GM21526 (cell line): ENCODE results near the gene RAPGEF2.
"Not testable (repeated sequence)": the region's sequence is repeated elsewhere in the genome, so short reads cannot be mapped to it uniquely, and the experiment has no call there.

Source experiments
- ATAC-seq: cut with Tn5 transposase; IDR thresholded peaks from one replicate; pipeline ENCODE4 v1.9.1; 2021; ENCODE audit warnings: moderate library complexity; ENCODE audit not compliant: unreplicated experiment, low FRiP score

RAPGEF2 gene

DNA sequence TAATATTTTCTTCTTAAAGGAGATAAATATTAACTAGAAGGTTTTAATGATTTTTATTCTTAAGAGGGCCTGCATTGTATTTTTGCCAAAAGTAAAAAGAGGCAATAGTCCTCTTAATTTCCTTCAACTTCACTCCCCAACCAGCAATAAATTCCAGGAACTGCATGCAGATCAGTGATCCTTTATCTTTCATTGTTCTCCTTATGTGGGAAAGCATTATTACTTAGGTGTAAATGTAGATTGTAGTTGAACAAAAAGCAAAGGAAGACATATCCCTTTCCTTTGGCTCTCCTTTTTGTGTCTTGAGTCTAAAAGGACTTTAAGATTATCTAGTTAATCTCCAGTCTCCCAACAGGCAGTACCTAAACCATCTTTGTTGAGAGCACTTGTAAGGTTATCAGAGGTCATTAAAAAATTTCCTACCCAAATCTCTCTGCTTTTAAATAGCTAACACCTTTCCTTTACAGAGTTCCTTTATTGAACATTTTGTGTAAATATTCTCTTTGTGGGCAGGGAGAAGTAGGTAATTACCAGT lies 55.3 kb downstream of the RAPGEF2 start:
- no peak for ATAC-seq

DNA sequence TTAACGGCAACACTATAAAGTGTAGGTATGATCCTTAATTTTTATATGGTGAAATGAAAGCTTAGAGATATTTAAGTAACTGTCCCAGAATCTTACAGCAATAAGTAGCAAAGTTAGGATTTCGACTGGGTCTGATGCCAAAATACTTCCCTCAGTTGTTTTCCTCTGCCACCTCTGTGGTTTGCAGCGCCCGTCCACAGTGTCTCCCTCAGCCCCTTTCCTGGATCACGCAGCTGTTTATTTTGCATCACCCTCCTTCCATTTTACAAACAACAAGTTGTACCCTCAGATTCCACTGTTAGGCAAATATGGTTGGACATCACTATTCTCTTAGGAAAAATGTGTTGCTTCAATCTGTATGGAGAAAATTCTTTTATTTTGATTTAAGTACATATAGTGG lies 56.1 kb downstream of the RAPGEF2 start:
- no peak for ATAC-seq

DNA sequence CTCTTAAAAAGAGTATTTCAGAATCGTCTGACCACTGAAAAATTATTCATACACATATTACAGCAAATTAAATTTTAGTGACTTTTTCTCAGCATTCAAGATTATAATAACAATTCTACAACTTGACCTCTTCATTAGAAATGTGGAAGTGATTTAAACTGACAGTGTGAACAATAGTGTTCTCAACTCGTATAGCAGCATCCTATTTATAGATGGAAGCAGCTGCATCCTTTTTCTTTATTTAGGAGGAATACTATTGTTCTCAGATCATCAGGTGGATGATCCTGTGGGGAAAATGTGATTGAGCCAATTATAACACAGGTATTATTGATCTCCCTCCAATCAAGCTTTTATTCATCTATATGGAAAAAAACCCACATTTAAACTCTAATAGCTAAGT lies 56.7 kb downstream of the RAPGEF2 start:
- no peak for ATAC-seq

DNA sequence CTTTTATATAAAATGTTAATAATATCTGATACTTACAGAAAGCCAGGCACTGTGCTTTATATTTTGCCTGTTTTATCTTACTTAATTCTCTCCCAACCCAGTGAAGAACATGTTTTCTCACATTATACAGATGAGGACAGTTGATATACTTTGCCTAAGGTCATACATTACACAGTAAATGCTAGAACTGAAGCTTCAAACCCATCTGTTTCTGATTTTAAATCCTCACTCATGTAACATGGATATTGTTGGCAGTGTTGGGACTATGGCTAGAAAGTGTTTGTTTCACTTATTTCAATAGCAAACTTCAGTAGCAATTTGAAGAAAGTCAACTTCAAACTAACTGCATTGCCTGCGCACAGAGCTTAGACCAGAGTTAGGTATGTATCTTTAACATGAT lies 57.4 kb downstream of the RAPGEF2 start:
- no peak for ATAC-seq

DNA sequence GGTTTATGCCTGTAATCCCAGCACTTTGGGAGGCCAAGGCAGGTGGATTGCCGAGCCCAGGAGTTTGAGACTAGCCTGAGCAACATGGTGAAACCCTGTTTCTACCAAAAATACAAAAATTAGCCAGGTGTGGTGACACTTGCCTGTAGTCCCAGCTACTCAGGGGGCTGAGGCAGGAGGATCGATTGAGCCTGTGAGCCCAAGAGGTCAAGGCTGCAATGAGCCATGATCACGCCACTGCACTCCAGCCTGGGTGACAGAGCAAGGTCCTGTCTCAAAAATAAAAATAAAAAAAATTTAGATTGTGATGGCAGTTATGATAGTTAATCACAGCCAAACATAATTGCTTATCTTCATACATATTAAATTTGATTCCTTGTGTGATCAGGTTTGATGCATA lies 58.6 kb downstream of the RAPGEF2 start:
- ATAC-seq, result not testable (repeated sequence)

DNA sequence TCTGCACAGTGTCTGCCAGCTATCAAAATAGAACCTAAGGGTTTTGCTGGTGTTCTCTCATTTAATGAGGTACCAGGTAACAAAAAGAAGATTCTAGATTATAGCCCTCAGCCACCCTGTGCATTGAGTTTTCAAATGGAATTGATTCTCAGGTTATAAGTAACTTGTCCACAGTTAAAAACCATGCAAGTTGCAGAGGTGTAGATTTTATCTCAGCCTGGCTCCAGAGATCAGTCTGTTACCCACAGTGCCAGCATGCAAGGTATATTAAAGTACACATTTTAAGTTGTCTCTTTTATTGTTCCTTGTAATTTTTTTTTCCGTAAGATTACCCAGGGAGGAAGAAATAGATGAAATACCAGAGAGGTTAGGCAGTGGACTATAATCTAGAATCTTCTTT lies 59.7 kb downstream of the RAPGEF2 start:
- no peak for ATAC-seq

DNA sequence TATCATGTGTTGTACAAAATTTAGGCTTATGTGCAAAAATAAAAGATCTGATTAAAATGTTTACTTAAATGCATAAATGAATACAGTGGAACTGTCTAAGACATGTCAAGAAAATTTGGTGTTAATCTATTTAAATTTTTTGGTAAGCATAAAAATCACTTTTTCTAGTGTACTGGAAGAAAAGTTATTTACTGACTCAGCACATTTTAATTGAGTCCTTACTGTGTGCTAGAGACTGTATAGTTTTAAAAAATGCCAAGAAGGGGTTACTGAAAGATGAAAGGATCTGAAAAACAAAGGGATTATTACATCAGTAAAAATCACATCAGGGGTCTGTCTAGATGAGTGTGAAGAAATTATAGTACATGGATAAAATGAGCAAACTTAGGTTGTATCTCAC lies 60.6 kb downstream of the RAPGEF2 start:
- ATAC-seq, result no peak

DNA sequence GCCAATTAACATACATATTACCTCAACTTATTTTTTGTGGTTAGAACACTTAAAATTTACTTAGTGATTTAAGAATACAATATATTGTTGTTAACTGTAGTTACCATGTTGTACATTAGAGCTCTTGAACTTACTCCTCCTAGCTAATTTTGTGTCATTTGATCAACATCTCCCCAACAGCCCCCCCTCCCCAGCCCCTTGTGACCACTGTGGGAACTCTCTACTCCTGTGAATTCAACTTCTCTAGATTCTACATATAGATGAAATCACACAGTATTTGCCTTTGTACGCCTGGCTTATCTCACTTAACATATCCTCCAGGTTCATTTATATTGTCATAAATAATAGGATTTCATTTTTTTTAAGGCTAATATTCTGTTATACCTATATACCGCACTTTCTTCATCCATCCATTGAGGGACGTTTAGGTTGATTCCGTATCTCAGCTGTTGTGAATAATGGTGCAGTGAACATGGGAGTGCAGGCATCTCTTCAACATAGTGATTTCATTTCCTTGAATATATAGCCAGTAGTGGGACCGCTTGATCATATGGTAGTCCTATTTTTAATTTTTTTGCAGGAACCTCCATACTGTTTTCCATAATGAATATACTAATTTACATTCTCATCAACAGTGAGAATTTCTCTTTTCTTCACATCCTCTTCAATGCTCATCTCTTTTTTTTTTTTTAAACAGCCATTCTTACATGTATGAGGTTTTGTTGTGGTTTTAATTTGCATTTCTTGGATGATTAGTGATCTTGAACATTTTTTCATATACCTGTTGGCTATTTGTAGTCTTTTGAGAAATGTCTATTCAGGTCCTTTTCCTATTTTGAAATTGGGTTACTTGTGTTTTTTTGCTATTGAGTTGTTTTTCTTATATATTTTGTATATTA lies 66.8 kb downstream of the RAPGEF2 start:
- ATAC-seq, result peak; percentile 73

DNA sequence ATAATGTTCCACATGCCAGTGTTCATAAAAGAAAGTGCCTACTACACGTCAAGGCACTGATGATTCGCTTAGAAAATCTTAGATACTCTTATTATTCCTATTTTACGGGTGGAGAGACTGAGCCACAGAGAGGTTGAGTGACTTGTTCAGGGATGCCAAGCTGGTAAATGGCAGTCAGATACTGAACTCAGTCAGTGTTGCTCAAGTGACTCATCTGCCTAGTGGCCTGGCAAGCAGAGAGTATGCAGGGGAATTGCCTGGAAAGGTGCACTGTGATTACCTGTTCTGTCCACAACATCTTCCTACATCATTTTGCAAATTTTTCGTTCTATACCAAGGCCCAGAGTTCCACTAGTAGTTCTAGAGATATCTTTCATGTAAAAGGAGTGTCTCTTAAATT lies 68.4 kb downstream of the RAPGEF2 start:
- no peak for ATAC-seq

DNA sequence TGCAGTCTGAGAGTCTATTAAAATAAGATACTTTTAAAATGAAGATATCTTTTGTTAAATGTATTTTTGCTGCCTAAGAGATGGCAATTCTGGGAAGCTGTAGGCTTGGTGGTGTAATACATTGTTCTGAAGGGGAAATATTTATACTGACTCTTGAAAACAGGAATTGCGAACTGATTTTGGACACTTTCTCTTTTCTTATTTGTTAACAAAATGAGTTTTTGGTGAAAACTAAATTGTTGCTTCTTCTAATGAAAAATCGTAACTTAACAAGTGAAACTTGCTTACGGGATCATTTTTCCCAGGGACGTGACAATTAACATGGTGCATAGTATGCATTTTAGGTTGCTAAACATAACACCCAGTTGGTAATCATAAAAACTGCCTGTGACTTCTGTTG lies 71.0 kb downstream of the RAPGEF2 start:
- ATAC-seq, result no peak

DNA sequence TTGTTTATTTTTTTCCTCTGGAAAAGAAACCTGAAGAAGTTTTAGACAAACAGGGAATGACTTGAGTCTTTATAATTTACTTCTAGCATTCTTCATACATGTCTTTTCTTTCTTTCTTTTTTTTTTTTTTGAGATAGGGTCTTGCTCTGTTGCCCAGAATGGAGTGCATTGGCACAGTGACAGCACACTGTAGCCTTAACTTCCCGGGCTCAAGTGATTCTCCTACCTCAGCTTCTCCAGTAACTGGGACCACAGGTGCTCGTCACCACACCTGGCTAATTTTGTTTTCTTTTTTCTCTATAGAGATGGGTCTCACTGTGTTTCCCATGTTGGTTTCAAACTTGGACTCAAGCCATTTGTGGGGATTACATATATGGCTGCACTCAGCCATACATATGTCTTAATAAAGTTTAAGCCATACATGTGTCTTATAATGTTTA lies 71.8 kb downstream of the RAPGEF2 start:
- no peak for ATAC-seq

DNA sequence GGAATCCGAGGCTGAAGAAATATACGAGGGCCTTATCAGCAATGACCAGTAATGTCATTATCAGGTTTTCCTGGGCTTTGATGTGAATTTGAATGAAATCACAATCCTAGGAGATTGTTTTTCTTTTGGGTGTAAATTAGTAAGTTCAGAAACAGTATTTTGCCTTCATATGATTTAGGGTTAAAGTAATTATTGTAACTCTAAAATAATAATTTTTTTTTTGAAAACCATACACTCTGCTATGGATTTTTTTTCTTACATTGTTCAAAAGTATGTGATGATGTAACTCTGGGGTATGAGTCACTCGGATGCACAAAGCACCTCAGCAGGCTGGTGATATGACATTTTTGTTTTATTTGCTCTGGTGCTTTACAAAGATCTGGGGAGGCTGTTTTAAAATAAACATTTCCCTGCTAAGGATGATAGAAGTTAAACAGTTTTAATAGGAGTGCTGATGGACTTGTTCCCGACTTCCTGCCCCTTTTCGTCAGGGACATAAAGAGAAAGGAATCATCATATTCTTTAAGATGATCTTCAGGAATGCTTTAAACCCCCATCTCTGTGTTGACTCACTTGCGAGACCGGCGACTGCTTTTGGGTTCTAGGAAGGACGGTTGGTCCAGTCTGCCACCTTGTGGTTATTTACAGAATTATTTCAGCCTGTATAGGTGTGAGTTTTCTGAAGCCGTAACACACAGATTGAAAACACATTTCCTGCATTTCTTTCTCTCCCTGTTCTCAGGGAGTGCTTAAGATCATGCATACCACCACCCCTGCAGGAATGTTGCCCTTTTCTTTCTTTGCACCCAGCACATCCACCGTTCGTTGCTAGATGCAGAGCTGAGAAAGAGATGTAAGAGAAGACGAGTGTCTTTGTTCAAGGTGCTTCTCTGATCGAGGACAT lies 72.5 kb downstream of the RAPGEF2 start:
- peak; percentile 68 for ATAC-seq

DNA sequence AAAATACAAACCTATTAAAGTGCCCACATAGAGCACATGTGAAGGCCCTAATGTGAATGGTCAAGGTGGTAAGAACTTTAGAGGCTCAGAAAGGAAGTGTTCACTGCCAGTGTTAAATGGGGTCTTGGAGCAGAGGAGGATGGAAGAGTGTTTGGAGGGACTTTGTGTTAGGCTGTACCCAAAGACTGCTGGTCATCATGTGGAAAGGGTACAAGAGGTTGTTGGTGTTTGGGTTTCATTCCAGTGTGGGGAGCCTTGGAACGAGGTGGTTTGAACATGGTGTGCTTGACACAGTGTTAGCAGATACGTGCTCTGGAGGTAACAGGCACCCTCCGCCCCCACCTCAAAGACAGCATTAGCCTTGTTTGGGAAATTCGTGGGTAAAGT lies 73.1 kb downstream of the RAPGEF2 start:
- ATAC-seq, result no peak

DNA sequence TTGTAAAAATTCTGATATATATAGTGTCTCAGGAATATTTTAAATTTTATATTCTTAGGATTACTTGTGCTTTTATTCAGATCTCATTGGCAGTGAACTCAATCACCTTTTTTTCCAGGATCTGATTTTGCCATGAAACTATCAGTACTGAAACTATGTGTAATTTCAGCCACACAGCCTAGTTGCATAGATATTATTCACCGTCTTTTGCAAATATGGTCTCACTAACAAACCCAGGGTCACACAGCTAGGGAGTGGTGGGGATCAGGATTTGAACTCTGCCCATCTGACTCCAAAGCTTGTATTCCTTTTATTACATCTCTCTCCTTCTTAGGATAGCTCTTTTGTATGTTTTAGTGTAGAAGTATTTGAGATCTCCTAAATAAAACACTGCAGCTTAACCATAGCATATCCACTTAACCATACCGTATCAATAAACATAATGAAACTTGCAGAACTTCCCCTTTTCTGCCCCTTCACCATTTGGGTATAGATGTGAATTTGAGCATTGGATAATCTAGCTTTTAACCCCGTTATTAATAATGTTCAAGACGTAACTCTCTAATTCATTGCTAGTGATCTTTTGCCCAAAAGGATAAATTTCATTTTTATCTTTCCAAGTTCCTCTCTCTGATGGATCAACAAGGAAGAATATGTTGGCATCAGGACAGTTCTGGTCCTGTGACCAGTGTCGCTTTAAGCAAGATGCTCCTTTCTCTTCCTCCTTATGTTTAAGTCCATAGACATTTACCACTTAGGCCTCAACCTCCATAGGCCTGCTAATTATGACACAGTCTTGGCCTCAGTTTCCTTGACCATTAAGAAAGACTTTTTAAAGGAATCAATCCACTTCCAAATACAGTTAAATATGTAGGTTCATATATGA lies 74.6 kb downstream of the RAPGEF2 start:
- ATAC-seq, result no peak

DNA sequence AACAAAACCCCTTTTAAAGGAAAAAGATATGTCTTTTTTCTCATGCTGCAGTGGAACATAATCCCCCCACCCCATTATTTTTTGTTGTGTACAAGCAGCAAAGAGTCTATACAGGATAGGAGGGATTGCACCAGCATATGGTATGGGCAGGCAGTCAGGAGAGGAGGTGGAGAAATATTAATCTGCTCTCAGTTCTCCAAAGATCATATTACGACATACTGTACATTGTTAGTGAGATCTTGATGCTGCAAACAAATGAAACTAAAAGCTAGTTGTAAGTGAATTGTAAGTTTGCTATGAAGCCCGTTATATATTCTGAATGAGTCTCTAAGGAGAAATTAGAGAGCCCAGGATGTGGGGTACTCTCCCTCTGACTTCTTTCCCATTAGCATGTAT lies 75.3 kb downstream of the RAPGEF2 start:
- no peak for ATAC-seq

DNA sequence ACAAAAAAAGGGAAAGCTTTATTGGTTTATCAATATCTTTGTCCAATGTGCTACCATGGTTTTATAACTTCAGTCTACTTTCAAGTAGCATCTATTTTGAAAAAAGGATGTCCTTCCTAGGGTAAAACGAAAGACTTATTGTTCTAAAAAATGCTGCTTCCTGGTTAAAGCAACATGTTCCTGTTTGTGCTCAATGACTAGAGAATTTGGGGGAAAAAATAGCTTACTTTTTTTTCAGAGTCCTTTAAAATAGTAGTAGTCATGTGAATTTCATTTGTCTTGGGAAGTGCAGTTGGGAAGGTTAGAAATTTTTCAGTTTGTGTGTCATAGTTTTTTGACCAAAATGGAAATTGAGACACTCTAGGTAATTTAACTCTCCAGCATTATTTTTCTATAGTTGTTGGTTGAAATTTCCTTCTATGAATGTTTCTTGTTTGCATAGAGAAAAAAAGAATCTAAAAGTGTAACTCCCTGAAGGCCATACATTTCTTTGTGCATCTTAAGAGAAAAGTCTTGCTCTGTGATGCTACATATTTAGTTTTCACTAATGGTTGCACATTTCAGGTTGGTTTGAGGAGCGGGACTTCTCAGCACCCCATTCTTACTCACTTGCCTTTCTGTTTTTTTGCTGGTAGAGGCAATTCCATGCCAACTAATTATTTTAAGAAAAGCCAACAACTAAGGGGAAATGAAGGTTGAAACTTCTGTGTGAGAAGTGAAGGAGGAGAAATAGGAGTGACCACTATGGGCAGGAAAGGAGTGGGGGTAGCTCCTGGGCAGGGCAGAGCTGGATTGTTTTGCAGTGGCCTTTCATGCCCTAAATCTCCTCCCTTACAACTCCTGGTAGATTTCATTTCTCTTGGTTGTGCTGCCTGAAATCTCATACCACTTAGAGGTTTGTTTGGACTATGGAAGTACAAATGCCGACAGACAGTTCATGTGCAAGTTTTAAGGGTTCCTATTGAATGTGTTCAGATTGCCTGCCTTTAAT lies 76.4 kb downstream of the RAPGEF2 start:
- ATAC-seq, result no peak

DNA sequence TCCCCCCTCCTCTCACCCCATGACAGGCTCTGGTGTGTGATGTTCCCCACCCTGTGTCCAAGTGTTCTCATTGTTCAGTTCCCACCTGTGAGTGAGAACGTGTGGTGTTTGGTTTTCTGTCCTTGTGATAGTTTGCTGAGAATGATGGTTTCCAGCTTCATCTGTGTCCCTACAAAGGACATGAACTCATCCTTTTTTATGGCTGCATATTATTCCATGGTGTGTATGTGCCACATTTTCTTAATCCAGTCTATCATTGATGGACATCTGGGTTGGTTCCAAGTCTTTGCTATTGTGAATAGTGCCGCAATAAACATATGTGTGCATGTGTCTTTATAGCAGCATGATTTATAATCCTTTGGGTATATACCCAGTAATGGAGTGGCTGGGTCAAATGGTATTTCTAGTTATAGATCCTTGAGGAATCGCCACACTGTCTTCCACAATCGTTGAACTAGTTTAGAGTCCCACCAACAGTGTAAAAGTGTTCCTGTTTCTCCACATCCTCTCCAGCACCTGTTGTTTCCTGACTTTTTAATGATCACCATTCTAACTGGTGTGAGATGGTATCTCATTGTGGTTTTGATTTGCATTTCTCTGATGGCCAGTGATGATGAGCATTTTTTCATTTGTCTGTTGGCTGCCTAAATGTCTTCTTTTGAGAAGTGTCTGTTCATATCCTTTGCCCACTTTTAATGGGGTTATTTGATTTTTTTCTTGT lies 81.2 kb downstream of the RAPGEF2 start:
- not testable (repeated sequence) for ATAC-seq

DNA sequence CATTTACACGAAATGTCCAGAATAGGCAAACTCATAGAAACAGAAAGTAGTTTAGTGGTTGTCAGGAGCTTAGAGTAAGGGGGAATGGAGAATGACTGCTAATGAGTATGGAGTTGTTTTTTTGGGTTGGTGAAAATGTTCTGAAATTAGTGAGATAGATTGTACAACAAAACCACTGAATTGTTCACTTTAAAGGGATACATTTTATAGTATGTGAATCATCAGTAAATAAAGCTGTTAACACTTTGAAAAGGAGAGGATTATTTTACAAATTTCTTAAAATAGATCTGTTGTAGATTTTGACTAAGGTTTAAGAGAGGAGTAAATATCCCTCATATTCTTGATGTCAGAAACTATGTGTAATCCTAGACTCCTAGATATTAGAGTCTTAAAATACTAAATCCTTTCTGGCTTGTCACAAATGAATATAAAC lies 82.7 kb downstream of the RAPGEF2 start:
- ATAC-seq, result no peak
